PFSK-1 (cell line): ENCODE results near the gene CDX1.

Experiments
- FOXP2 ChIP-seq: optimal IDR thresholded peaks from 2 replicates; pipeline ENCODE3; 2011; ENCODE audit warnings: borderline replicate concordance, control low read depth, inconsistent platforms; ENCODE audit not compliant: insufficient read depth; ENCODE audit errors: extremely low read length, extremely low read depth
- POLR2AphosphoS5 ChIP-seq: IDR thresholded peaks from 2 replicates; pipeline ENCODE4 v1.6.1; 2012; ENCODE audit warnings: low read depth, mild to moderate bottlenecking, control low read depth, low read length, moderate library complexity
- REST ChIP-seq, 2 experiments: IDR thresholded peaks; 2 replicates each; pipeline versions ENCODE4 v1.6.1 to v1.8.0; 2011 to 2012; ENCODE audit warnings: low read depth in 2 of 2, low read length in 2 of 2, control low read depth in 1 of 2, inconsistent platforms in 1 of 2, mild to moderate bottlenecking in 1 of 2, moderate library complexity in 1 of 2; ENCODE audit not compliant: insufficient read depth in 1 of 2
- SIN3A ChIP-seq: IDR thresholded peaks from 2 replicates; pipeline ENCODE4 v1.6.1; 2012; ENCODE audit warnings: mild to moderate bottlenecking, low read length, moderate library complexity, borderline replicate concordance; ENCODE audit not compliant: insufficient read depth
- TAF1 ChIP-seq: IDR thresholded peaks from 2 replicates; pipeline ENCODE4 v1.6.1; 2012; ENCODE audit warnings: low read length, control low read depth, borderline replicate concordance; ENCODE audit not compliant: insufficient read depth

Gene CDX1

GRCh38 chr5:150182774-150183173 is 16.2 kb downstream of the CDX1 start:
- TF ChIP-seq REST (IDR thresholded peaks at IDR 0.05; ENCODE audit: insufficient read depth in 1 of 2, low read depth in 2 of 2, low read length in 2 of 2) (no peak), SIN3A (no peak), POLR2AphosphoS5 (no peak), FOXP2 (no peak), TAF1 (no peak)

GRCh38 chr5:150183436-150183835 is 16.9 kb downstream of the CDX1 start:
- TF ChIP-seq FOXP2 (no peak), SIN3A (no peak), REST (IDR thresholded peaks at IDR 0.05; ENCODE audit: insufficient read depth in 1 of 2, low read depth in 2 of 2, low read length in 2 of 2) (no peak), TAF1 (no peak), POLR2AphosphoS5 (no peak)

- no peak for TF ChIP-seq TAF1
- TF ChIP-seq REST (IDR thresholded peaks at IDR 0.05; ENCODE audit: insufficient read depth in 1 of 2, low read depth in 2 of 2, low read length in 2 of 2), result no peak
- no peak for TF ChIP-seq POLR2AphosphoS5
- TF ChIP-seq SIN3A, result no peak
Observed at GRCh38 chr5:150184006-150184405, 17.4 kb downstream of the CDX1 start.

GRCh38 chr5:150184990-150185912 is 18.7 kb downstream of the CDX1 start:
- no peak for TF ChIP-seq TAF1
- TF ChIP-seq SIN3A, result no peak
- no peak for TF ChIP-seq REST (IDR thresholded peaks at IDR 0.05; ENCODE audit: insufficient read depth in 1 of 2, low read depth in 2 of 2, low read length in 2 of 2)

GRCh38 chr5:150186137-150186536 is 19.6 kb downstream of the CDX1 start:
- TF ChIP-seq POLR2AphosphoS5, result no peak
- TF ChIP-seq SIN3A, result no peak
- TF ChIP-seq TAF1, result no peak
- no peak for TF ChIP-seq FOXP2
- TF ChIP-seq REST (IDR thresholded peaks at IDR 0.05; ENCODE audit: insufficient read depth in 1 of 2, low read depth in 2 of 2, low read length in 2 of 2), result no peak
